ENCODE data around the gene SPDYE16. TPM values are rescaled to one million over a fixed set of nuclear protein-coding genes. Genes with fewer than 3 reads are reported as not detected.

SPDYE16 gene, protein sequence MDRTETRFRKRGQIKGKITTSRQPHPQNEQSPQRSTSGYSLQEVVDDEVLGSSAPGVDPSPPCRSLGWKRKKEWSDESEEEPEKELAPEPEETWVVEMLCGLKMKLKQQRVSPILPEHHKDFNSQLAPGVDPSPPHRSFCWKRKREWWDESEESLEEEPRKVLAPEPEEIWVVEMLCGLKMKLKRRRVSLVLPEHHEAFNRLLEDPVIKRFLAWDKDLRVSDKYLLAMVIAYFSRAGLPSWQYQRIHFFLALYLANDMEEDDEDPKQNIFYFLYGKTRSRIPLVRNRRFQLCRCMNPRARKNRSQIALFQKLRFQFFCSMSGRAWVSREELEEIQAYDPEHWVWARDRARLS
- 0.14 TPM in 1 of 2 replicates, not detected in the other for total RNA-seq

GRCh38 chr7:76543197-76543596 lies at the start of gene SPDYE16:
Gene SPDYE16, minus strand, starts transcription at chr7:76543297. Its CDS starts 1,838 bp downstream, at chr7:76541459.

DNA sequence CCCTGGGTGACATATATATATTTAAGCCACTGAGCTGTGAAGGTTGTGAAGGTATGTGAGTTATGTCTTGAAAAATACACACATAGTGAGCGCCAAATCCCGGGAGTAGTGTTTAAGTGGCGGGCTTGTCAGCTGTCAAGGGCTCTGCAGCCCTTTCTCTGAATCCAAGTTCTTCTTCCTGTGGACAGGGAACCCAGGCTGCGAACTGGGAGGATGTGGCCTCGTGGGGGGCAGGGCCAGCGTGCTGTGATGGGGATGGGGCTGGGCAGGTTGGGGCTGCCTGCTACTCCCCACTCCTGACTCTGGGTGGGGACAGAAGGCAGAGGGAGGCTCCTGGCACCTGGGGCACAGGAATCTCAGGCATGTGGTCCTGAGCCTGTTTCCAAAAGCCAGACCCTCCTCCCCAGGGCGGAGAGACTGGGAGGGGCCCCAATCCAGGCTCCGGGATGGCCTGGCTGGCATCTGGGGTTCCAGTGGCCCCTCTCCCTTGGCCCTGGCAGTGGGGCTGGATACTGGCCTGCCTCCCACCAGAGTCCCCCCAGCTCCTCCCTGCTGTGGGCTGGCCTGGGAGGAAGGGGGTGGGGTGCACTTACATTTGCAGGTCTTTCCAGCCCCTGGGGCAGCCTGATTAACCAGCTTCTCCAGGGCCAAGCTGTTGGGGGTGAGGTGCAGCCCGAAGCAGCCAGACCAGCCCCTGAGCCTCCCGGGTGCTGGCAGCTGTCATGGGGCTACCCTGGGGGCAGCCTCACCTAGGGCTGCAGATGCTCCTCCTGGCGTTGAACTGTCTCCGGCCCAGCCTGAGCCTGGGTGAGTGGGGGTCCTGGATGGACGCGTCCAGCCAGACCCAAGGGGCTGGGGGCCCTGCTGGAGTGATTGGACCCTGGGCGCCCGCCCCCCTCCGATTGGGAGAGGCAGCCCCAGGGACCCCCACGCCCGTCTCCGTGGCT lies 32.9 kb downstream of the SPDYE16 start, which contains the start of gene UPK3B:
Gene UPK3B, plus strand, starts transcription at position 622 of the 947 bp plus-strand sequence. Its CDS starts 101 bp downstream, at position 723.

Other genes with a start within 250 kb of the SPDYE16 start
- gene HSPB1, start 240.6 kb downstream of the SPDYE16 start, total RNA-seq: 19.9 and 45.4 TPM in 2 replicates
- 56.2 and 95.2 TPM in 2 replicates for gene YWHAG, start 184.3 kb downstream of the SPDYE16 start, total RNA-seq
- 0.28 and 0.55 TPM in 2 replicates for gene SSC4D, start 133.6 kb downstream of the SPDYE16 start, total RNA-seq
- gene ZP3, start 118.3 kb downstream of the SPDYE16 start, total RNA-seq: 2.1 and 3.5 TPM in 2 replicates
- gene DTX2, start 81.6 kb downstream of the SPDYE16 start, total RNA-seq: 2.3 and 2.6 TPM in 2 replicates
- 0.46 TPM in 1 of 2 replicates, not detected in the other for gene UPK3B, start 32.7 kb downstream of the SPDYE16 start, total RNA-seq
- 4.7 and 4.9 TPM in 2 replicates for gene POMZP3, start 84.0 kb upstream of the SPDYE16 start, total RNA-seq

Data from smooth muscle cell of bladder (primary cell).